ENCODE results near the gene GPR162. TPM values are rescaled to one million over a fixed set of nuclear protein-coding genes. Genes with fewer than 3 reads are reported as not detected.

GPR162 gene, protein sequence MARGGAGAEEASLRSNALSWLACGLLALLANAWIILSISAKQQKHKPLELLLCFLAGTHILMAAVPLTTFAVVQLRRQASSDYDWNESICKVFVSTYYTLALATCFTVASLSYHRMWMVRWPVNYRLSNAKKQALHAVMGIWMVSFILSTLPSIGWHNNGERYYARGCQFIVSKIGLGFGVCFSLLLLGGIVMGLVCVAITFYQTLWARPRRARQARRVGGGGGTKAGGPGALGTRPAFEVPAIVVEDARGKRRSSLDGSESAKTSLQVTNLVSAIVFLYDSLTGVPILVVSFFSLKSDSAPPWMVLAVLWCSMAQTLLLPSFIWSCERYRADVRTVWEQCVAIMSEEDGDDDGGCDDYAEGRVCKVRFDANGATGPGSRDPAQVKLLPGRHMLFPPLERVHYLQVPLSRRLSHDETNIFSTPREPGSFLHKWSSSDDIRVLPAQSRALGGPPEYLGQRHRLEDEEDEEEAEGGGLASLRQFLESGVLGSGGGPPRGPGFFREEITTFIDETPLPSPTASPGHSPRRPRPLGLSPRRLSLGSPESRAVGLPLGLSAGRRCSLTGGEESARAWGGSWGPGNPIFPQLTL
- total RNA-seq (under 1 TPM in 1 of 2 experiments, not detected in 1; 0.32 TPM), polyA plus RNA-seq (not detected)

DNA sequence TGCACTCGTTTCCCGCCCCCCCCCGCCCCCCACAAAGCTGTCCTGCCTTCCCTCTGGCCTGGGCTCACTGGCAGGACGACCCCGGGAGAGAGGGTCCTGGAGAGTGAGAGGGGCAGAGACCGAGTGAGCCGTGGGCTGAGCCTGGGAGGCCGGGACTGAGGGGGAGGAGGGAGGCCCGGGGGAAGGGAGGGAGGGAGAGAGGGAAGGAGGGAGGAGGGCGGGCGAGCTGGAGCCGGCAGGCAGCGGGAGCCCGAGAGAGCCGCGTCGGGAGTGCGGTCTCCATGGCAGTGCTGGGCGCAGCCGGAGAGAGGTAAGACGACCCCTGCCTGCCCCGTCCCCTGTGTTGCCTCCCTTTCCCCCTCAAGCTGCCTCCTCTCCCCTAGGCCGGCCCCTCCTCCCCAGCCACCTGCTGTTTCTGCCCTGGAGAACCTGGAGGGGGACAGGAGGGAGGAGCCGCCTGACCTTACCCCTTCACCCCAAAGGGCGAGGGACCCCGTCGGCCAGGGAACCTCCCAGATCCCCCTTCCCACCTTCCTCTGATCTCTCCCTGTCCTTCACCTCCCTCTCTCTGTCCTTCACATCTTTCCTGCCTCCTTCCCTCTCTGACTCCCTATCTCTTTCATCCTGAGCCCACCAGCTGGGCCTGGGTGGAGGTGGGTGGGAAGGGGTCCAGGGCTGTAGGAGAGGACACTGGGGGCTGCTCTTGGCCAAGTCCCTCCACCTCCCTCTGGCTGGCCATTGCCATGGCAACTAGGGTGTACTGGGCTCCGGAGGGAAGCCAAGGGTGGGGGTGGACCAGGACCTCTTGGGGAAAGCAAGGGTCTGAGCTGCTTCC is at the start of gene GPR162:
GPR162 (plus strand) TSS at position 231 of the 835 bp plus-strand sequence. CDS start 2,078 bp downstream, outside the sequence.
- H3K9me3 Mint-ChIP-seq = no peaks in the 10 kb centered on the region
- ChIA-PET POLR2A (ENCODE audit: partially characterized antibody) (interaction anchor here (0.9 to 6.5 kb wide), 12 partner anchors 12 to 132 kb away, joined by 3 to 48 read pairs (median 4); partner anchors contain the start of genes CD4, COPS7A, MLF2 and ZNF384), CTCF (ENCODE audit: partially characterized antibody) (interaction anchor here (1.3 to 18.9 kb wide), 6 partner anchors 10 to 66 kb away, joined by 5 to 303 read pairs (median 38); partner anchors contain the start of genes CD4, LAG3, MLF2 and PTMS)
- peak within 1 kb of the TSS in 6 of 7 donors; percentile 49 to 86 (median 72) for H3K27ac Mint-ChIP-seq
- peaks cover 3 to 14% of the 10 kb centered on the region in 2 donors for H3K27me3 Mint-ChIP-seq
- H3K4me1 Mint-ChIP-seq = peaks cover 16 to 41% (median 20%) of the 10 kb centered on the region in 4 donors
- peak within 1 kb of the TSS; percentile 43 to 87 (median 66) for H3K4me3 Mint-ChIP-seq
- peaks cover 25 to 29% of the 10 kb centered on the region in 2 donors for H3K36me3 Mint-ChIP-seq
- H3K4me1 ChIP-seq (ENCODE audit: insufficient read depth, low read length) = peaks cover 21% of the 10 kb centered on the region
- H3K27me3 ChIP-seq (ENCODE audit: insufficient read depth, low read length) = no peaks in the 10 kb centered on the region
- no peaks in the 10 kb centered on the region for H3K9me3 ChIP-seq (ENCODE audit: control insufficient read depth in 1 of 2, low read length in 2 of 2)
- no peak within 1 kb of the TSS for H3K4me3 ChIP-seq (ENCODE audit: low read length in 2 of 2)
- intact Hi-C loops (cut with micrococcal nuclease) = loop anchor here (10.0 kb wide), 1 partner anchor 257 kb away; the partner anchor contains the start of gene NOP2
- peaks cover 33% of the 10 kb centered on the region for H3K36me3 ChIP-seq (ENCODE audit: insufficient read depth, low read length)
- no peak for DNase-seq
- no peak within 1 kb of the TSS for H3K27ac ChIP-seq (ENCODE audit: low read depth, low read length)

DNA sequence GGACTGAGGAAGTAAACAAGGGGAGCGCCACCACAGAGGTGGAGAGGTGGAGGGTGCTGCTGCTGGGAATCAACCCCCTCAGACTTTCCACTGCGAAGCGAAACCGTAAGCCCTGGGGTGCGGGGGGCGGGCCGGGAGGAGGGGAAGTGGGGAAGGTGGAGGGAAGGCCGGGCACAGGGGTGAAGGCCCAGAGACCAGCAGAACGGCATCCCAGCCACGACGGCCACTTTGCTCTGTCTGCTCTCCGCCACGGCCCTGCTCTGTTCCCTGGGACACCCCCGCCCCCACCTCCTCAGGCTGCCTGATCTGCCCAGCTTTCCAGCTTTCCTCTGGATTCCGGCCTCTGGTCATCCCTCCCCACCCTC is 49.3 kb upstream of the GPR162 start, which contains the start of gene LAG3:
LAG3 (plus strand) TSS at position 190 of the 365 bp plus-strand sequence. CDS start 333 bp downstream, outside the sequence.
- Mint-ChIP-seq H3K27me3 (peaks cover 13 to 45% of the 10 kb centered on the region in 2 donors), H3K4me1 (peaks cover 25 to 66% (median 47%) of the 10 kb centered on the region in 4 donors), H3K9me3 (peaks cover 0 to 2% (median 0%) of the 10 kb centered on the region in 8 donors), H3K27ac (peak within 1 kb of the TSS; percentile 1 to 80 (median 33)), H3K4me3 (peak within 1 kb of the TSS; percentile 68 to 88 (median 78)), H3K36me3 (no peaks in the 10 kb centered on the region)
- Histone ChIP-seq H3K9me3 (ENCODE audit: control insufficient read depth in 1 of 2, low read length in 2 of 2) (no peaks in the 10 kb centered on the region), H3K27ac (ENCODE audit: low read depth, low read length) (peak within 1 kb of the TSS; percentile 18), H3K4me1 (ENCODE audit: insufficient read depth, low read length) (peaks cover 41% of the 10 kb centered on the region), H3K4me3 (ENCODE audit: low read length in 2 of 2) (peak within 1 kb of the TSS in 1 of 2 donors; percentile 17), H3K36me3 (ENCODE audit: insufficient read depth, low read length) (no peaks in the 10 kb centered on the region), H3K27me3 (ENCODE audit: insufficient read depth, low read length) (peaks cover 20% of the 10 kb centered on the region)
- ChIA-PET CTCF (ENCODE audit: partially characterized antibody) (interaction anchor here (1.3 to 28.3 kb wide), 4 partner anchors 8 to 56 kb away, joined by 5 to 343 read pairs (median 184); partner anchors contain the start of genes CD4, GPR162, MLF2 and P3H3), POLR2A (ENCODE audit: partially characterized antibody) (interaction anchor here (0.7 to 5.4 kb wide), 5 partner anchors 17 to 164 kb away, joined by 4 to 44 read pairs (median 16); partner anchors contain the start of genes CD4 and MLF2)
- intact Hi-C loops (cut with micrococcal nuclease) = no loop called here
- peak in 1 of 5 donors; percentile 64 for DNase-seq

DNA sequence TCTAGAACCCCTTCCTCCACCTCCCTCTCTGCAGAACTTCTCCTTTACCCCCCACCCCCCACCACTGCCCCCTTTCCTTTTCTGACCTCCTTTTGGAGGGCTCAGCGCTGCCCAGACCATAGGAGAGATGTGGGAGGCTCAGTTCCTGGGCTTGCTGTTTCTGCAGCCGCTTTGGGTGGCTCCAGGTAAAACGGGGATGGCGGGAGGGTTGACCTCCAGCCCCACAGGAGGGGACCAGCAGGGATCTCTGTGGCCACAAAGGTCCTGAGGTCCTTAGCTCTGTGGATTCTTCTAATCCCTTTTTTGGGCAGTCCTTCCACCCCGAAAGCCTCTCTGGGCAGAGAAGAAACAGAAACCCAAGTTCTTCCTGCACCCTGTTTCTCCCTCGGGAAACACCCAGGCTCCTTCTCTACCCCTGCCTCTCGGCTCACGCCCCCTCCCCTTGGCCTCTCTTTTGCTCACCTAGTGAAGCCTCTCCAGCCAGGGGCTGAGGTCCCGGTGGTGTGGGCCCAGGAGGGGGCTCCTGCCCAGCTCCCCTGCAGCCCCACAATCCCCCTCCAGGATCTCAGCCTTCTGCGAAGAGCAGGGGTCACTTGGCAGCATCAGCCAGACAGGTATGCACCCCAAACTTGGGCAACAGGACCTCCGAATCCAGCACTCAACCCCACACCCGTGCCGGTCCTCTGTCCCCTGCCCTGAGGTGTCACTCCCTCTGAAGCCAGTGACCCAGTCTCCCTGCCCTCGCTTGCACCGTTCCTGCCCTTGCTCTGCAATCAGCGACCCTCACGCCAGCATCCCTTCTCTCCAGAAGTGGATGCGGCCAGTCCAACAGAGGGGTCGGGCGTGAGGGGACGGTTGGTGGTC is 48.7 kb upstream of the GPR162 start:
- Histone ChIP-seq H3K4me3 (ENCODE audit: low read length in 2 of 2) (peak overlapping the region in 1 of 2 donors; percentile 17), H3K4me1 (ENCODE audit: insufficient read depth, low read length) (peaks cover 43% of the 10 kb centered on the region), H3K27ac (ENCODE audit: low read depth, low read length) (peak overlapping the region; percentile 18), H3K9me3 (ENCODE audit: control insufficient read depth in 1 of 2, low read length in 2 of 2) (no peaks in the 10 kb centered on the region), H3K27me3 (ENCODE audit: insufficient read depth, low read length) (peaks cover 17% of the 10 kb centered on the region), H3K36me3 (ENCODE audit: insufficient read depth, low read length) (no peaks in the 10 kb centered on the region)
- H3K27ac Mint-ChIP-seq = peak overlapping the region in 5 of 7 donors; percentile 3 to 78 (median 27)
- H3K27me3 Mint-ChIP-seq = peaks cover 9 to 41% of the 10 kb centered on the region in 2 donors
- H3K4me3 Mint-ChIP-seq = peak overlapping the region; percentile 68 to 88 (median 75)
- no peaks in the 10 kb centered on the region for H3K36me3 Mint-ChIP-seq
- DNase-seq = no peak
- CTCF ChIA-PET (ENCODE audit: partially characterized antibody) = interaction anchor here (1.9 to 28.3 kb wide), 4 partner anchors 14 to 55 kb away, joined by 5 to 343 read pairs (median 184); partner anchors contain the start of genes CD4, GPR162, MLF2 and P3H3
- H3K9me3 Mint-ChIP-seq = peaks cover 0 to 2% (median 0%) of the 10 kb centered on the region in 8 donors
- POLR2A ChIA-PET (ENCODE audit: partially characterized antibody) = interaction anchor here (0.7 to 5.4 kb wide), 5 partner anchors 7 to 165 kb away, joined by 4 to 44 read pairs (median 16); partner anchors contain the start of genes CD4, MLF2 and PTMS
- intact Hi-C loops (cut with micrococcal nuclease) = no loop called here
- H3K4me1 Mint-ChIP-seq = peaks cover 21 to 60% (median 43%) of the 10 kb centered on the region in 4 donors

DNA sequence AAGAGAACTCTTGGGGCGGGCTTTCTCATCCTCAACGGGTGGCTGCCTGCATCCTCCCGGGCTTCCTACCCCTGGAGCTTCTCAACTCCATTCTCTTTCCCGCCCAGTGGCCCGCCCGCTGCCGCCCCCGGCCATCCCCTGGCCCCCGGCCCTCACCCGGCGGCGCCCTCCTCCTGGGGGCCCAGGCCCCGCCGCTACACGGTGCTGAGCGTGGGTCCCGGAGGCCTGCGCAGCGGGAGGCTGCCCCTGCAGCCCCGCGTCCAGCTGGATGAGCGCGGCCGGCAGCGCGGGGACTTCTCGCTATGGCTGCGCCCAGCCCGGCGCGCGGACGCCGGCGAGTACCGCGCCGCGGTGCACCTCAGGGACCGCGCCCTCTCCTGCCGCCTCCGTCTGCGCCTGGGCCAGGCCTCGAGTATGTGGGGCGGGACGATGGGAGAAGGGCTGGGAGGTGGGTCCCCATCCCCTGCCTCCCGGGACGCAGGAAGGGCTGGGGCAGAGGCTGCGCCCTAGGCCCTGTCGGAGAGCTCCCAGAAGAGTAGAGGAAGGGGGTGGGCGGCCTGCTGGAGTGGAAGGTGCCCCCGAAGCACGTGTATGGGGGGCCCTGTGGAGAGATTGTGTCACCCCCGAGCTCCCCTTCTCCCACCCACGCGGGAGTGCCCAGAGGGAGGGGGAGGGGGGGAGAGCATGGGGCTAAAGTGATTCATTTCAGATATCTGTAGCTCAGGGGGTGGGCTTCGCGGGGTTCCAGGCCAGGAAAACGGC is 47.9 kb upstream of the GPR162 start:
- Mint-ChIP-seq H3K27me3 (peaks cover 8 to 41% of the 10 kb centered on the region in 2 donors), H3K27ac (peak overlapping the region in 6 of 7 donors; percentile 64 to 95 (median 79)), H3K36me3 (peaks cover 0 to 3% of the 10 kb centered on the region in 2 donors), H3K4me3 (peak overlapping the region; percentile 61 to 94 (median 83)), H3K9me3 (peaks cover 0 to 5% (median 0%) of the 10 kb centered on the region in 8 donors), H3K4me1 (peaks cover 26 to 62% (median 47%) of the 10 kb centered on the region in 4 donors)
- no peak for DNase-seq
- Histone ChIP-seq H3K36me3 (ENCODE audit: insufficient read depth, low read length) (no peaks in the 10 kb centered on the region), H3K4me3 (ENCODE audit: low read length in 2 of 2) (peak overlapping the region in 1 of 2 donors; percentile 17), H3K4me1 (ENCODE audit: insufficient read depth, low read length) (peaks cover 50% of the 10 kb centered on the region), H3K27me3 (ENCODE audit: insufficient read depth, low read length) (peaks cover 17% of the 10 kb centered on the region), H3K9me3 (ENCODE audit: control insufficient read depth in 1 of 2, low read length in 2 of 2) (no peaks in the 10 kb centered on the region), H3K27ac (ENCODE audit: low read depth, low read length) (peak overlapping the region; percentile 18)
- ChIA-PET CTCF (ENCODE audit: partially characterized antibody) (interaction anchor here (0.7 to 28.3 kb wide), 7 partner anchors 8 to 227 kb away, joined by 3 to 343 read pairs (median 4); partner anchors contain the start of genes CD4, GPR162, MLF2 and P3H3), POLR2A (ENCODE audit: partially characterized antibody) (interaction anchor here (1.3 to 5.4 kb wide), 10 partner anchors 8 to 99 kb away, joined by 4 to 44 read pairs (median 5); partner anchors contain the start of genes CD4, MLF2, P3H3 and PTMS)
- intact Hi-C loops (cut with micrococcal nuclease) = no loop called here

DNA sequence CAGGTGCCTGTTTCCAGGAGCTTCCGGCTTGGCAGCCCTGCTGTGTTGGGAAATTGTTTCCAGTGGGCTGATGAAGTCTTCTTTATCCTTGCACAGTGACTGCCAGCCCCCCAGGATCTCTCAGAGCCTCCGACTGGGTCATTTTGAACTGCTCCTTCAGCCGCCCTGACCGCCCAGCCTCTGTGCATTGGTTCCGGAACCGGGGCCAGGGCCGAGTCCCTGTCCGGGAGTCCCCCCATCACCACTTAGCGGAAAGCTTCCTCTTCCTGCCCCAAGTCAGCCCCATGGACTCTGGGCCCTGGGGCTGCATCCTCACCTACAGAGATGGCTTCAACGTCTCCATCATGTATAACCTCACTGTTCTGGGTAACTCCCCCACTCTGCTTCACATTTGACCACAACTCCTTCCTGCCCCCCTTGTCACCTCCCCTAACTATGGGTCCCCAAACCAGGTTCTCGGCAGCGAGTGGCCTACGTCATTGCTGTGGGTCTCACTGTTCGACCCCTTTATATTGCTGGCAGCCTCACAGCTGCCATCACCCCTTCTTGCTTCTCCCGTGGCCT is 47.0 kb upstream of the GPR162 start:
- Histone ChIP-seq H3K9me3 (ENCODE audit: control insufficient read depth in 1 of 2, low read length in 2 of 2) (no peaks in the 10 kb centered on the region), H3K4me3 (ENCODE audit: low read length in 2 of 2) (peak overlapping the region in 1 of 2 donors; percentile 16), H3K4me1 (ENCODE audit: insufficient read depth, low read length) (peaks cover 54% of the 10 kb centered on the region), H3K27me3 (ENCODE audit: insufficient read depth, low read length) (peaks cover 17% of the 10 kb centered on the region), H3K27ac (ENCODE audit: low read depth, low read length) (peak overlapping the region; percentile 18), H3K36me3 (ENCODE audit: insufficient read depth, low read length) (no peaks in the 10 kb centered on the region)
- Mint-ChIP-seq H3K4me3 (peak overlapping the region; percentile 47 to 94 (median 81)), H3K27ac (peak overlapping the region; percentile 68 to 95 (median 89)), H3K36me3 (peaks cover 0 to 3% of the 10 kb centered on the region in 2 donors), H3K4me1 (peaks cover 30 to 70% (median 52%) of the 10 kb centered on the region in 4 donors), H3K9me3 (peaks cover 0 to 5% (median 0%) of the 10 kb centered on the region in 8 donors), H3K27me3 (peaks cover 8 to 36% of the 10 kb centered on the region in 2 donors)
- peak in 3 of 5 donors; percentile 35 to 70 (median 43) for DNase-seq
- intact Hi-C loops (cut with micrococcal nuclease) = no loop called here
- ChIA-PET CTCF (ENCODE audit: partially characterized antibody) (interaction anchor here (0.7 to 28.3 kb wide), 7 partner anchors 9 to 228 kb away, joined by 3 to 343 read pairs (median 4); partner anchors contain the start of genes CD4, GPR162, MLF2 and P3H3), POLR2A (ENCODE audit: partially characterized antibody) (interaction anchor here (1.3 to 5.4 kb wide), 11 partner anchors 8 to 98 kb away, joined by 4 to 44 read pairs (median 5); partner anchors contain the start of genes CD4, MLF2, P3H3 and PTMS)

Measured in CD4-positive, alpha-beta memory T cell (primary cell).